ENCODE results near the gene RAPGEF3.

Gene RAPGEF3

DNA sequence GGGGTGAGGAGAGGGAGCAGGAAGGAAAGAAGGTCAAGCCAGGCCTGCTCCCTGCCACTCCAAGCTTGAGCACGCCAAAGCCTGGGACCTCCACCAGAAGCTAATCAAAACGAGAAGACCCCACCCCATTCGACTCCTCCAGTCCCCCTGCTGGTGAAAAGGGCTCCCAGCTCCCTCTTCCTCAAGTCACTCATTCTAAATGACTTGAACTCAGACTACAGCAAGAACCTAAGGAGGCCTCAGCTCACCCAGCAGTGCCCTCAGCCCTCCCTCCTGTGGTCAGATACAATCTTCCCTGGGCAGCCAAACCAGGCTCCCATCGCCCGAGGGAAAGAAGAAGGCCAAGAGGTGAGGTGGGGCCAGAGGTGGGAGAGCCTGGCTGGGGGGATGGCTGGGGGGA lies 43.6 kb upstream of the RAPGEF3 start:
- H3K4me3 ChIP-seq (ENCODE audit: control insufficient read depth, low read depth, low read length), result no peak overlapping the region
- TF ChIP-seq, protein P1, sequence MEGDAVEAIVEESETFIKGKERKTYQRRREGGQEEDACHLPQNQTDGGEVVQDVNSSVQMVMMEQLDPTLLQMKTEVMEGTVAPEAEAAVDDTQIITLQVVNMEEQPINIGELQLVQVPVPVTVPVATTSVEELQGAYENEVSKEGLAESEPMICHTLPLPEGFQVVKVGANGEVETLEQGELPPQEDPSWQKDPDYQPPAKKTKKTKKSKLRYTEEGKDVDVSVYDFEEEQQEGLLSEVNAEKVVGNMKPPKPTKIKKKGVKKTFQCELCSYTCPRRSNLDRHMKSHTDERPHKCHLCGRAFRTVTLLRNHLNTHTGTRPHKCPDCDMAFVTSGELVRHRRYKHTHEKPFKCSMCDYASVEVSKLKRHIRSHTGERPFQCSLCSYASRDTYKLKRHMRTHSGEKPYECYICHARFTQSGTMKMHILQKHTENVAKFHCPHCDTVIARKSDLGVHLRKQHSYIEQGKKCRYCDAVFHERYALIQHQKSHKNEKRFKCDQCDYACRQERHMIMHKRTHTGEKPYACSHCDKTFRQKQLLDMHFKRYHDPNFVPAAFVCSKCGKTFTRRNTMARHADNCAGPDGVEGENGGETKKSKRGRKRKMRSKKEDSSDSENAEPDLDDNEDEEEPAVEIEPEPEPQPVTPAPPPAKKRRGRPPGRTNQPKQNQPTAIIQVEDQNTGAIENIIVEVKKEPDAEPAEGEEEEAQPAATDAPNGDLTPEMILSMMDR (IDR thresholded peaks at IDR 0.05; ENCODE audit: control insufficient read depth, insufficient read depth, low read depth, low read length, missing control alignments), result peak; percentile 33
- no peak for DNase-seq (ENCODE audit: low read depth)

DNA sequence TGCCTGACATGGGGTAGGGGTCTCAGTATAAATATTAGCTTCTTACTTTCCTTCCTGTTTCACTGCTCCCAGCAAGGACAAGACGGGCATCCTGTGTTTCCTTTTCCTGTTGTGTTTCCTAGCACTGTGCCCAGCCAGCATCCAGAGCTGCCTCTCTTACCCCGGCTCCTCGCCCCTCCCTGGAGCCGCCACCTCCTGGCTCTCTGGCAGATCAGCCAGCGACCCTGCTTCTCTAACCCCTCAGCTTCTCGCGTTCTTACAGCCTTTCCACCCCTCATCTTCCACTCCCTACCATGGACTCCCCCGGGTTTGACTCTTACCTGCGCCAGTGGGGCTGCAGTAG lies 43.2 kb upstream of the RAPGEF3 start:
- no peak overlapping the region for H3K4me3 ChIP-seq (ENCODE audit: control insufficient read depth, low read depth, low read length)
- DNase-seq (ENCODE audit: low read depth), result no peak
- TF ChIP-seq, protein P1 (IDR thresholded peaks at IDR 0.05; ENCODE audit: control insufficient read depth, insufficient read depth, low read depth, low read length, missing control alignments), result no peak

DNA sequence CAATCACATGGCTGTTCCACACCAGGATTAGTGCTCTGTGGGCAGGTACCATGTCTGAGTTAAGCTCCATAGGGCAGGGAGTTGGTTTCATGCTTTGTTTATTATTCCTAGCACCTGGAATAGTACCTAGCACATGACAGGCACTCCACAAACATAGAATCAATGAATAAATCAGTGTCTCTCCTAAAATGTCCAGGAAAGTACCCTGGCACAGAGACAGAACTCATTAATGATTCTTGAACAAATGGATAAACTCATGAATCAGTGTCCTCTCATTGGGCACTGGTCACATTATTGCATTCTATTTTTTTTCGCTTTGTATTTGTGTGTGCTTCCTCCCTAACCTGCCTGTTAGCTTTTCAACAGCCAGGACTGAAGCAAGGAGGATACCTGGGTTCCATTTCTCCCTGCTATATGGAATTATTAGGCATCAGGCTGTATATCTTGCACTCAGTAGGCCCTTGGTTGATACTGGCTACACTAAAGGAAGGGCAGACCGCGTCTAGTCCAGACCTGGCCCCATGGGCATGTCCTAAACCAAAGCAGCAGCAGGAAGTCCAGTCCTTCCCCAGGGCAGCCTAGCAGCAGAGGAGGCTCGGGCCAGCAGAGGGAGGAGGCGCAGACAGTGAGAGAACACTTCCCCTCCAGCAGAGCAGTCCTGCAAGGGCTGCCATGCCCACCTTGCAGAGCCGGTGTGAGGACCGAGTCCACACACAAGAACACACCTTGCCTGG lies 42.7 kb upstream of the RAPGEF3 start:
- H3K4me3 ChIP-seq (ENCODE audit: control insufficient read depth, low read depth, low read length), result no peak overlapping the region
- TF ChIP-seq, protein P1 (IDR thresholded peaks at IDR 0.05; ENCODE audit: control insufficient read depth, insufficient read depth, low read depth, low read length, missing control alignments), result peak; percentile 20
- no peak for DNase-seq (ENCODE audit: low read depth)

DNA sequence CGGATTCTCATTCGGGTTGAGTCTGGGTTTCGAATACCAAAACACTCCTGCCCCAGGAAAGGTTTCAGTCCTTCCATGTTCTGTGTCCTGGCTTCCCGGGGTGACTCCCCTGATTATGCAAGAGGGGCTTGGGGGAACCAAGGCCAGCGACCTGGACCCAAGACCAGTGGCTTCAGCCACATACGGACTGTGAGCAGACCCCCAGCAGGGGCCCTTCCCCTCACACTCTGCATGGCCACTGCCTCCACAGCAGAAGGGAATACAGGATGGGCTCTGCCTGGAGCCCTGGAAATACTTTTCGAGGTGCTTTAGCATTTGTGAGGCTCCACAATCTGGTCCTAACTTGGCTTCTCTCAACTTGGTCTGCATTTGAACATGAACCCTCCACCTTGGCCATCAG lies 41.9 kb upstream of the RAPGEF3 start:
- TF ChIP-seq, protein P1 (IDR thresholded peaks at IDR 0.05; ENCODE audit: control insufficient read depth, insufficient read depth, low read depth, low read length, missing control alignments), result no peak
- no peak overlapping the region for H3K4me3 ChIP-seq (ENCODE audit: control insufficient read depth, low read depth, low read length)
- DNase-seq (ENCODE audit: low read depth), result no peak

DNA sequence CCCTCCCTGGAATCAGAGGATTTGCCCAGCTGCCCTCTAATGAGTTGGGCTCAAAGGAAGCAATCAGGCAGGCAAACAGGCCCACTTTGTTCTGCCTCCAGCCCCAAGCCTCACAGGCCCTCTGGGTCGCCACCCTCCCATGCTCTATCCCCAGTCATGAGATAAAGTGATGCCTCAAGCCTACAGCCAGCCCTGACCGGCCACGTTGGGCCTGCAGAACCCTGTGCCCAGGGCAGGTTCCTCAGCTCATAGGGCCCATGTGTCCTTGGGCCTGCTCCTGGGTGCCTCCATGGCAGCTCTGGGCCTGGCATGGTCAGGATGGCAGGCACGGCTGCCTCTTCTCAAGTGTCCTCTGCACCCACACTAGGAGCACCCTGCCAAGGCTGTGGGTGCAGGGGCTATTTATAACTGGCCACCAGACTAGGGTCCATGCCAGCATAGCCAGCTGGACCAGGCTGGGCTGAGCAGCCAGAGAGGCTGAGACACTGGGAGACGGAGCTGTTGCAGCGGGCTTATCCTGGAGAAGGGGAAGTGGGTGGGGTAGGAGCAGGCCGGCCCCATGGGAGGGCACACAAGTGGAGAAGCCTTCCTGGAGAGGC lies 40.8 kb upstream of the RAPGEF3 start:
- no peak overlapping the region for H3K4me3 ChIP-seq (ENCODE audit: control insufficient read depth, low read depth, low read length)
- no peak for DNase-seq (ENCODE audit: low read depth)
- TF ChIP-seq, protein P1 (IDR thresholded peaks at IDR 0.05; ENCODE audit: control insufficient read depth, insufficient read depth, low read depth, low read length, missing control alignments), result no peak

DNA sequence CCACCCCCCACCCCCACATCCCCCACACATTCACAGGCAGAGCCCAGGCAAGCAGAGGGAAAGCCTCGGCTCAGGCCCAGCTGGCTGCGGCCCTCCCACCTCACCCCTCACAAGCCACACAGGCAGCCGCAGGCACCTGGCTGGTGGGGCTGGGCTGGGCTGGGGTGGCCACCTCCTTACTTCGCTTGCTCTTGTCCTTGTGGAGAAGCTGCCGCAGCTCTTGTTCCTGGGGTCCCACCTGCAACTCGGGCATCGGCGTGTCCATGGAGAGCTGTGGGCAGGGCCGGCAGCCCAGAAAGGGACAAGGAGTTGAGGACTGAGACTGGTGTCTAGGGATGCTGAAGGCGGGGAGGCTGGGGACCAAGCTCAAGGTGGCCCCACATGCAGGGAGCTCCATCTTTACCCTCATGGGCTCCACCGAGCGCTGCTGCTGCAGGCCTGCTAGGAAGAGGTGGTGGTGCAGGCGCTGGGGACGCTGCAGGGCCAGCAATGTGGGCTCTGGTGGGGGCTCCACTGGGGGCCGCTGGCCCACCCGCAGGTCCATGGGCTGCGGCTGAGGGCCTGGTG lies 39.8 kb upstream of the RAPGEF3 start:
- no peak overlapping the region for H3K4me3 ChIP-seq (ENCODE audit: control insufficient read depth, low read depth, low read length)
- TF ChIP-seq, protein P1 (IDR thresholded peaks at IDR 0.05; ENCODE audit: control insufficient read depth, insufficient read depth, low read depth, low read length, missing control alignments), result no peak
- DNase-seq (ENCODE audit: low read depth), result no peak
